Activated naive CD8-positive, alpha-beta T cell treated with anti-CD3 and anti-CD28 coated beads for 36 hours (primary cell): ENCODE results near the gene TSPAN5. TPM values are rescaled to one million over a fixed set of nuclear protein-coding genes. Genes with fewer than 3 reads are reported as not detected.
A peak's percentile ranks its signal among the peaks of the same experiment; 100 is the strongest.
"Not testable (repeated sequence)": the region's sequence is repeated elsewhere in the genome, so short reads cannot be mapped to it uniquely, and the experiment has no call there.

Source experiments
- DNase-seq: peaks from one replicate; pipeline ENCODE4 v3.0.0; 2021
- H3K27ac Mint-ChIP-seq: one replicate; pipeline ENCODE4 v1.8.0; 2022; ENCODE audit warnings: mild to moderate bottlenecking, moderate library complexity, mixed read lengths
- H3K27me3 Mint-ChIP-seq: one replicate; pipeline ENCODE4 v1.8.0; 2022; ENCODE audit warnings: mild to moderate bottlenecking, mixed read lengths
- H3K36me3 Mint-ChIP-seq: one replicate; pipeline ENCODE4 v1.8.0; 2021; ENCODE audit warnings: mild to moderate bottlenecking, mixed read lengths
- H3K4me1 Mint-ChIP-seq: one replicate; pipeline ENCODE4 v1.8.0; 2021; ENCODE audit warnings: mixed read lengths
- H3K4me3 Mint-ChIP-seq: one replicate; pipeline ENCODE4 v1.8.0; 2022; ENCODE audit warnings: mild to moderate bottlenecking, moderate library complexity, mixed read lengths
- H3K9me3 Mint-ChIP-seq: one replicate; pipeline ENCODE4 v1.8.0; 2022; ENCODE audit warnings: mixed read lengths
- total RNA-seq, 2 experiments: library from RNA; stranded (reverse); gene quantifications; one replicate each; pipeline ENCODE4 v1.2.3, GENCODE V29; 2021

The TSPAN5 gene
- total RNA-seq, 2 experiments from 2014 or later = 12.3 to 13.7 TPM

GRCh38 chr4:98470831-98471230 is 187.6 kb downstream of the TSPAN5 start:
- DNase-seq = no peak
- Mint-ChIP-seq H3K27me3 (peaks cover 3% of the 10 kb centered on the region), H3K4me1 (peaks cover 23% of the 10 kb centered on the region), H3K27ac (no peak overlapping the region), H3K36me3 (peaks cover 39% of the 10 kb centered on the region), H3K4me3 (no peak overlapping the region), H3K9me3 (no peaks in the 10 kb centered on the region)

- no peak overlapping the region for H3K4me3 Mint-ChIP-seq
- DNase-seq = no peak
- H3K27ac Mint-ChIP-seq = no peak overlapping the region
- no peaks in the 10 kb centered on the region for H3K9me3 Mint-ChIP-seq
- peaks cover 26% of the 10 kb centered on the region for H3K4me1 Mint-ChIP-seq
- H3K27me3 Mint-ChIP-seq = peaks cover 3% of the 10 kb centered on the region
- H3K36me3 Mint-ChIP-seq = peaks cover 37% of the 10 kb centered on the region
Observed at GRCh38 chr4:98470366-98470765, 188.0 kb downstream of the TSPAN5 start.

- no peak overlapping the region for H3K4me3 Mint-ChIP-seq
- DNase-seq = no peak
- H3K27ac Mint-ChIP-seq = no peak overlapping the region
- peaks cover 3% of the 10 kb centered on the region for H3K27me3 Mint-ChIP-seq
- peaks cover 27% of the 10 kb centered on the region for H3K4me1 Mint-ChIP-seq
- H3K36me3 Mint-ChIP-seq = peaks cover 35% of the 10 kb centered on the region
- no peaks in the 10 kb centered on the region for H3K9me3 Mint-ChIP-seq
Observed at GRCh38 chr4:98469771-98470170, 188.6 kb downstream of the TSPAN5 start.

GRCh38 chr4:98468709-98469108 is 189.7 kb downstream of the TSPAN5 start:
- H3K4me1 Mint-ChIP-seq = peaks cover 27% of the 10 kb centered on the region
- H3K27ac Mint-ChIP-seq = no peak overlapping the region
- no peaks in the 10 kb centered on the region for H3K9me3 Mint-ChIP-seq
- no peak for DNase-seq
- H3K27me3 Mint-ChIP-seq = peaks cover 3% of the 10 kb centered on the region
- H3K4me3 Mint-ChIP-seq = no peak overlapping the region
- peaks cover 29% of the 10 kb centered on the region for H3K36me3 Mint-ChIP-seq

GRCh38 chr4:98467627-98468072 is 190.8 kb downstream of the TSPAN5 start:
- H3K9me3 Mint-ChIP-seq = no peaks in the 10 kb centered on the region
- peak; percentile 61 for DNase-seq
- H3K36me3 Mint-ChIP-seq = peaks cover 26% of the 10 kb centered on the region
- H3K4me3 Mint-ChIP-seq = peak overlapping the region; percentile 70
- H3K4me1 Mint-ChIP-seq = peaks cover 27% of the 10 kb centered on the region
- H3K27me3 Mint-ChIP-seq = peaks cover 3% of the 10 kb centered on the region
- H3K27ac Mint-ChIP-seq = no peak overlapping the region

- Mint-ChIP-seq H3K4me1 (peaks cover 27% of the 10 kb centered on the region), H3K4me3 (no peak overlapping the region), H3K27me3 (peaks cover 3% of the 10 kb centered on the region), H3K36me3 (peaks cover 22% of the 10 kb centered on the region), H3K27ac (no peak overlapping the region), H3K9me3 (peaks cover under 1% of the 10 kb centered on the region)
- DNase-seq = no peak
Observed at GRCh38 chr4:98466868-98467599, 191.4 kb downstream of the TSPAN5 start.

- DNase-seq = no peak
- Mint-ChIP-seq H3K4me1 (peaks cover 13% of the 10 kb centered on the region), H3K27ac (no peak overlapping the region), H3K9me3 (peaks cover 5% of the 10 kb centered on the region), H3K27me3 (no peaks in the 10 kb centered on the region), H3K4me3 (no peak overlapping the region), H3K36me3 (no peaks in the 10 kb centered on the region)
Observed at GRCh38 chr4:98462487-98462886, 195.9 kb downstream of the TSPAN5 start.

- not testable (repeated sequence) for H3K27me3 Mint-ChIP-seq, H3K36me3 Mint-ChIP-seq, H3K4me1 Mint-ChIP-seq, DNase-seq, H3K9me3 Mint-ChIP-seq, H3K27ac Mint-ChIP-seq, H3K4me3 Mint-ChIP-seq
Observed at GRCh38 chr4:98461121-98461865, 197.1 kb downstream of the TSPAN5 start.

- peaks cover 11% of the 10 kb centered on the region for H3K9me3 Mint-ChIP-seq
- not testable (repeated sequence) for H3K27ac Mint-ChIP-seq, H3K36me3 Mint-ChIP-seq, H3K4me1 Mint-ChIP-seq, H3K4me3 Mint-ChIP-seq, DNase-seq, H3K27me3 Mint-ChIP-seq
Observed at GRCh38 chr4:98457422-98457821, 201.0 kb downstream of the TSPAN5 start.

GRCh38 chr4:98452091-98452490 is 206.3 kb downstream of the TSPAN5 start:
- Mint-ChIP-seq H3K4me3 (no peak overlapping the region), H3K36me3 (peaks cover 14% of the 10 kb centered on the region), H3K27ac (no peak overlapping the region), H3K4me1 (peaks cover 23% of the 10 kb centered on the region), H3K9me3 (peaks cover 6% of the 10 kb centered on the region), H3K27me3 (no peaks in the 10 kb centered on the region)
- no peak for DNase-seq

- H3K9me3 Mint-ChIP-seq = peaks cover 6% of the 10 kb centered on the region
- no peak overlapping the region for H3K27ac Mint-ChIP-seq
- peaks cover 36% of the 10 kb centered on the region for H3K4me1 Mint-ChIP-seq
- peaks cover 27% of the 10 kb centered on the region for H3K36me3 Mint-ChIP-seq
- no peaks in the 10 kb centered on the region for H3K27me3 Mint-ChIP-seq
- no peak overlapping the region for H3K4me3 Mint-ChIP-seq
- no peak for DNase-seq
Observed at GRCh38 chr4:98448908-98449307, 209.5 kb downstream of the TSPAN5 start.

GRCh38 chr4:98447648-98448047 is 210.8 kb downstream of the TSPAN5 start:
- Mint-ChIP-seq H3K27ac (peak overlapping the region; percentile 94), H3K36me3 (peaks cover 31% of the 10 kb centered on the region), H3K4me1 (peaks cover 33% of the 10 kb centered on the region), H3K4me3 (peak overlapping the region; percentile 57), H3K9me3 (peaks cover 2% of the 10 kb centered on the region), H3K27me3 (no peaks in the 10 kb centered on the region)
- DNase-seq = no peak

GRCh38 chr4:98446499-98447375 is 211.7 kb downstream of the TSPAN5 start:
- Mint-ChIP-seq H3K9me3 (no peaks in the 10 kb centered on the region), H3K27me3 (no peaks in the 10 kb centered on the region), H3K4me3 (peak overlapping the region; percentile 57), H3K4me1 (peaks cover 33% of the 10 kb centered on the region), H3K36me3 (peaks cover 39% of the 10 kb centered on the region), H3K27ac (peak overlapping the region; percentile 94)
- DNase-seq = peak; percentile 66

- Mint-ChIP-seq H3K36me3 (peaks cover 45% of the 10 kb centered on the region), H3K27me3 (no peaks in the 10 kb centered on the region)
Observed at GRCh38 chr4:98444371-98444770, 214.0 kb downstream of the TSPAN5 start.

GRCh38 chr4:98434816-98435215 is 223.6 kb downstream of the TSPAN5 start:
- Mint-ChIP-seq H3K4me1 (peaks cover 2% of the 10 kb centered on the region), H3K36me3 (peaks cover 38% of the 10 kb centered on the region), H3K9me3 (no peaks in the 10 kb centered on the region), H3K27me3 (no peaks in the 10 kb centered on the region), H3K27ac (no peak overlapping the region), H3K4me3 (no peak overlapping the region)
- DNase-seq = no peak

More at GRCh38 chr4:98444371-98444770, 214.0 kb downstream of the TSPAN5 start:
- H3K9me3 Mint-ChIP-seq = no peaks in the 10 kb centered on the region
- H3K4me3 Mint-ChIP-seq = no peak overlapping the region
- H3K4me1 Mint-ChIP-seq = peaks cover 31% of the 10 kb centered on the region
- no peak for DNase-seq
- H3K27ac Mint-ChIP-seq = no peak overlapping the region
